GM23338 (cell line): Measurements from ENCODE around the gene ITGAV. TPM values are rescaled to one million over a fixed set of nuclear protein-coding genes. Genes with fewer than 3 reads are reported as not detected.

Experiments
- ATAC-seq: fragments of 200-7000 bp; cut with Tn5 transposase; 3 replicates; pipeline ENCODE4 v1.9.1; 2020
- DNase-seq: peaks from one replicate; pipeline ENCODE4 v3.0.0-alpha.2; 2015; ENCODE audit warnings: low spot score
- H2AFZ ChIP-seq: fragments of 200-600 bp; sonication (generic); 2 replicates; pipeline ENCODE4 v1.8.0; 2016; ENCODE audit warnings: antibody characterized with exemption, mild to moderate bottlenecking, moderate library complexity
- H3F3A ChIP-seq: fragments of 200-600 bp; sonication (generic); replicated peaks from 2 replicates; pipeline ENCODE4 v1.8.0; 2017; ENCODE audit warnings: antibody characterized with exemption, mixed run types, low read depth
- H3K27ac ChIP-seq: fragments of 200-600 bp; sonication (generic); 2 replicates; pipeline ENCODE4 v1.6.1; 2016; ENCODE audit warnings: low read depth
- H3K27me3 ChIP-seq: fragments of 200-600 bp; sonication (generic); 2 replicates; pipeline ENCODE4 v1.8.0; 2016; ENCODE audit warnings: mild to moderate bottlenecking, mixed run types, moderate library complexity; ENCODE audit not compliant: insufficient read depth
- H3K36me3 ChIP-seq: fragments of 200-600 bp; sonication (generic); 2 replicates; pipeline ENCODE4 v1.8.0; 2016; ENCODE audit warnings: mild to moderate bottlenecking; ENCODE audit not compliant: insufficient read depth
- H3K4me1 ChIP-seq: fragments of 200-600 bp; sonication (generic); 2 replicates; pipeline ENCODE4 v1.8.0; 2016; ENCODE audit warnings: mild to moderate bottlenecking, moderate library complexity; ENCODE audit not compliant: insufficient read depth
- H3K4me2 ChIP-seq: fragments of 200-600 bp; sonication (generic); 2 replicates; pipeline ENCODE4 v1.7.1; 2017; ENCODE audit warnings: mixed run types
- H3K4me3 ChIP-seq: fragments of 200-600 bp; sonication (generic); 2 replicates; pipeline ENCODE4 v1.6.1; 2016; ENCODE audit warnings: mixed run types
- H3K79me2 ChIP-seq: fragments of 200-600 bp; sonication (generic); replicated peaks from 2 replicates; pipeline ENCODE4 v1.8.0; 2017; ENCODE audit warnings: mild to moderate bottlenecking; ENCODE audit not compliant: insufficient read depth
- H3K9me2 ChIP-seq: fragments of 200-600 bp; sonication (generic); 2 replicates; pipeline ENCODE4 v1.8.0; 2017; ENCODE audit not compliant: insufficient read depth
- H4K20me1 ChIP-seq: fragments of 200-600 bp; sonication (generic); replicated peaks from 2 replicates; pipeline ENCODE4 v1.8.0; 2017; ENCODE audit warnings: mild to moderate bottlenecking; ENCODE audit not compliant: insufficient read depth
- H3K27ac Mint-ChIP-seq: 2 replicates; pipeline ENCODE4 v1.8.0; 2020; ENCODE audit warnings: inconsistent platforms, mild to moderate bottlenecking, moderate library complexity, mixed read lengths
- H3K27me3 Mint-ChIP-seq: 3 replicates; pipeline ENCODE4 v1.8.0; 2022; ENCODE audit warnings: low read depth, mild to moderate bottlenecking, moderate library complexity, mixed read lengths, inconsistent platforms; ENCODE audit not compliant: insufficient read depth, poor library complexity
- H3K36me3 Mint-ChIP-seq: 3 replicates; pipeline ENCODE4 v1.8.0; 2021; ENCODE audit warnings: low read depth, mild to moderate bottlenecking, inconsistent platforms, moderate library complexity, mixed read lengths
- H3K4me1 Mint-ChIP-seq: 3 replicates; pipeline ENCODE4 v1.8.0; 2020; ENCODE audit warnings: mild to moderate bottlenecking, inconsistent platforms, mixed read lengths
- H3K4me3 Mint-ChIP-seq: 3 replicates; pipeline ENCODE4 v1.8.0; 2021; ENCODE audit warnings: moderate library complexity, mild to moderate bottlenecking, inconsistent platforms, mixed read lengths
- H3K9me3 Mint-ChIP-seq: 3 replicates; pipeline ENCODE4 v1.8.0; 2020; ENCODE audit warnings: moderate library complexity, mild to moderate bottlenecking, inconsistent platforms, mixed read lengths
- CREB1 ChIP-seq: fragments of 250-450 bp; sonication (Bioruptor Pico); IDR thresholded peaks from 2 replicates; pipeline ENCODE4 v1.5.0; 2020; ENCODE audit warnings: low read depth, mild to moderate bottlenecking, moderate library complexity
- EZH2 ChIP-seq: fragments of 200-600 bp; sonication (generic); IDR thresholded peaks from one replicate; pipeline ENCODE4 v1.8.0; 2017; ENCODE audit warnings: antibody characterized with exemption, mild to moderate bottlenecking, low read depth; ENCODE audit not compliant: unreplicated experiment
- EZH2phosphoT487 ChIP-seq: fragments of 200-600 bp; sonication (generic); IDR thresholded peaks from one replicate; pipeline ENCODE4 v1.8.1; 2018; ENCODE audit warnings: antibody characterized with exemption; ENCODE audit not compliant: unreplicated experiment
- JUNB ChIP-seq: IDR thresholded peaks from one replicate; pipeline ENCODE4 v1.6.1; 2016; ENCODE audit warnings: antibody characterized with exemption; ENCODE audit not compliant: unreplicated experiment
- NANOG ChIP-seq: IDR thresholded peaks from 2 replicates; pipeline ENCODE4 v1.6.1; 2016; ENCODE audit warnings: antibody characterized with exemption, borderline replicate concordance
- POLR2AphosphoS5 ChIP-seq: IDR thresholded peaks from 2 replicates; pipeline ENCODE4 v1.6.1; 2016; ENCODE audit warnings: antibody characterized with exemption, low read depth
- STAT1 ChIP-seq: IDR thresholded peaks from one replicate; pipeline ENCODE4 v1.6.1; 2016; ENCODE audit warnings: antibody characterized with exemption; ENCODE audit not compliant: unreplicated experiment
- ZNF114 ChIP-seq: fragments of 250-450 bp; sonication (Bioruptor Pico); IDR thresholded peaks from 2 replicates; pipeline ENCODE4 v1.5.0; 2020; ENCODE audit warnings: mild to moderate bottlenecking, moderate library complexity
- ZNF331 ChIP-seq: fragments of 250-450 bp; sonication (Bioruptor Pico); IDR thresholded peaks from 2 replicates; pipeline ENCODE4 v1.5.0; 2020; ENCODE audit warnings: low read depth, mild to moderate bottlenecking, moderate library complexity
- polyA plus RNA-seq: library from polyadenylated mRNA; unstranded; fragments of >200 nt; fragmentation: Nextera tagmentation; extraction: Ambion mirVana; gene quantifications from 2 replicates; pipeline ENCODE4 v1.2.1, GENCODE V29; 2016
- total RNA-seq: library from RNA; depleted of rRNA; stranded (reverse); fragments of >200 nt; shearing (Covaris generic); gene quantifications from 2 replicates; pipeline ENCODE4 v1.2.3, GENCODE V29; 2014
- TF ChIP-seq, protein P1 (sequence below): IDR thresholded peaks from 2 replicates; pipeline ENCODE4 v1.6.1; 2016; ENCODE audit warnings: antibody characterized with exemption
- TF ChIP-seq, protein P2 (sequence below): IDR thresholded peaks from one replicate; pipeline ENCODE4 v1.6.1; 2018; ENCODE audit warnings: antibody characterized with exemption; ENCODE audit not compliant: unreplicated experiment
- TF ChIP-seq, protein P3 (sequence below), 2 experiments: fragments of 200-600 bp in 1 of 2; sonication (generic) in 1 of 2; conservative IDR thresholded peaks; 2 replicates each; pipeline versions ENCODE4 v1.5.1 to v1.6.1; 2016 to 2017; ENCODE audit warnings: antibody characterized with exemption in 2 of 2, low read depth in 2 of 2, mild to moderate bottlenecking in 2 of 2, moderate library complexity in 1 of 2
- TF ChIP-seq, protein P4 (sequence below): fragments of 250-450 bp; sonication (Bioruptor Pico); IDR thresholded peaks from 2 replicates; pipeline ENCODE4 v1.5.0; 2020; ENCODE audit warnings: mild to moderate bottlenecking, moderate library complexity

Gene ITGAV
- total and polyA plus RNA-seq, 2 experiments from 2014 or later: 9.1 to 56.5 TPM

DNA sequence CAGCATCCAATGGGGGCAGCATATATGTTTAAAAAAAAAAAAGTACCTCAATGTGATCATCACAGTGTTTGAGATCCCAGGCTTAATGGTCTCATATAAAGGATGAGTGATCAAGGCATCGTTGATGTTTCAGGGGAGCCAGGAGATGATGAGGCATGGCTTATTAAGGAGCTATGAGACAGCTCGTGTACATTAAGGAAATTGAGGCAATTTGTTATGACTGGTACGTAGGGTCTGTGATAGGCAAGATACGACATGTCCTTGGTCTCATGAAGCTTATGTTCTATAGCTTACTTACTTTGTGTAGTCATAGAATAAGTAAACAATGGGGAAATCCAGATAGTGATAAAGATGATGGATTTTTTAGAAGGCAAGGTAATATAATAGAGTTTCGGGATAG, 54.9 kb downstream of the ITGAV start:
- no peak overlapping the region for H3K4me3 Mint-ChIP-seq
- Histone ChIP-seq H3F3A (no peaks in the 10 kb centered on the region), H3K4me1 (no peaks in the 10 kb centered on the region), H3K4me3 (no peak overlapping the region), H4K20me1 (no peaks in the 10 kb centered on the region), H3K36me3 (no peaks in the 10 kb centered on the region; the same call in 1 of the 2 replicates), H3K27me3 (no peaks in the 10 kb centered on the region), H2AFZ (no peak overlapping the region), H3K9me2 (no peaks in the 10 kb centered on the region), H3K4me2 (no peak overlapping the region), H3K27ac (no peak overlapping the region), H3K79me2 (no peaks in the 10 kb centered on the region)
- DNase-seq (no peak), ATAC-seq (no peak)
- TF ChIP-seq, protein P1, sequence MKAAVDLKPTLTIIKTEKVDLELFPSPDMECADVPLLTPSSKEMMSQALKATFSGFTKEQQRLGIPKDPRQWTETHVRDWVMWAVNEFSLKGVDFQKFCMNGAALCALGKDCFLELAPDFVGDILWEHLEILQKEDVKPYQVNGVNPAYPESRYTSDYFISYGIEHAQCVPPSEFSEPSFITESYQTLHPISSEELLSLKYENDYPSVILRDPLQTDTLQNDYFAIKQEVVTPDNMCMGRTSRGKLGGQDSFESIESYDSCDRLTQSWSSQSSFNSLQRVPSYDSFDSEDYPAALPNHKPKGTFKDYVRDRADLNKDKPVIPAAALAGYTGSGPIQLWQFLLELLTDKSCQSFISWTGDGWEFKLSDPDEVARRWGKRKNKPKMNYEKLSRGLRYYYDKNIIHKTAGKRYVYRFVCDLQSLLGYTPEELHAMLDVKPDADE: no peak
- TF ChIP-seq, protein P2, sequence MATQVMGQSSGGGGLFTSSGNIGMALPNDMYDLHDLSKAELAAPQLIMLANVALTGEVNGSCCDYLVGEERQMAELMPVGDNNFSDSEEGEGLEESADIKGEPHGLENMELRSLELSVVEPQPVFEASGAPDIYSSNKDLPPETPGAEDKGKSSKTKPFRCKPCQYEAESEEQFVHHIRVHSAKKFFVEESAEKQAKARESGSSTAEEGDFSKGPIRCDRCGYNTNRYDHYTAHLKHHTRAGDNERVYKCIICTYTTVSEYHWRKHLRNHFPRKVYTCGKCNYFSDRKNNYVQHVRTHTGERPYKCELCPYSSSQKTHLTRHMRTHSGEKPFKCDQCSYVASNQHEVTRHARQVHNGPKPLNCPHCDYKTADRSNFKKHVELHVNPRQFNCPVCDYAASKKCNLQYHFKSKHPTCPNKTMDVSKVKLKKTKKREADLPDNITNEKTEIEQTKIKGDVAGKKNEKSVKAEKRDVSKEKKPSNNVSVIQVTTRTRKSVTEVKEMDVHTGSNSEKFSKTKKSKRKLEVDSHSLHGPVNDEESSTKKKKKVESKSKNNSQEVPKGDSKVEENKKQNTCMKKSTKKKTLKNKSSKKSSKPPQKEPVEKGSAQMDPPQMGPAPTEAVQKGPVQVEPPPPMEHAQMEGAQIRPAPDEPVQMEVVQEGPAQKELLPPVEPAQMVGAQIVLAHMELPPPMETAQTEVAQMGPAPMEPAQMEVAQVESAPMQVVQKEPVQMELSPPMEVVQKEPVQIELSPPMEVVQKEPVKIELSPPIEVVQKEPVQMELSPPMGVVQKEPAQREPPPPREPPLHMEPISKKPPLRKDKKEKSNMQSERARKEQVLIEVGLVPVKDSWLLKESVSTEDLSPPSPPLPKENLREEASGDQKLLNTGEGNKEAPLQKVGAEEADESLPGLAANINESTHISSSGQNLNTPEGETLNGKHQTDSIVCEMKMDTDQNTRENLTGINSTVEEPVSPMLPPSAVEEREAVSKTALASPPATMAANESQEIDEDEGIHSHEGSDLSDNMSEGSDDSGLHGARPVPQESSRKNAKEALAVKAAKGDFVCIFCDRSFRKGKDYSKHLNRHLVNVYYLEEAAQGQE: no peak
- TF ChIP-seq EZH2: no peak
- TF ChIP-seq STAT1: no peak
- TF ChIP-seq, protein P3, sequence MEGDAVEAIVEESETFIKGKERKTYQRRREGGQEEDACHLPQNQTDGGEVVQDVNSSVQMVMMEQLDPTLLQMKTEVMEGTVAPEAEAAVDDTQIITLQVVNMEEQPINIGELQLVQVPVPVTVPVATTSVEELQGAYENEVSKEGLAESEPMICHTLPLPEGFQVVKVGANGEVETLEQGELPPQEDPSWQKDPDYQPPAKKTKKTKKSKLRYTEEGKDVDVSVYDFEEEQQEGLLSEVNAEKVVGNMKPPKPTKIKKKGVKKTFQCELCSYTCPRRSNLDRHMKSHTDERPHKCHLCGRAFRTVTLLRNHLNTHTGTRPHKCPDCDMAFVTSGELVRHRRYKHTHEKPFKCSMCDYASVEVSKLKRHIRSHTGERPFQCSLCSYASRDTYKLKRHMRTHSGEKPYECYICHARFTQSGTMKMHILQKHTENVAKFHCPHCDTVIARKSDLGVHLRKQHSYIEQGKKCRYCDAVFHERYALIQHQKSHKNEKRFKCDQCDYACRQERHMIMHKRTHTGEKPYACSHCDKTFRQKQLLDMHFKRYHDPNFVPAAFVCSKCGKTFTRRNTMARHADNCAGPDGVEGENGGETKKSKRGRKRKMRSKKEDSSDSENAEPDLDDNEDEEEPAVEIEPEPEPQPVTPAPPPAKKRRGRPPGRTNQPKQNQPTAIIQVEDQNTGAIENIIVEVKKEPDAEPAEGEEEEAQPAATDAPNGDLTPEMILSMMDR (conservative IDR thresholded peaks at IDR 0.05; ENCODE audit: low read depth in 2 of 2): no peak
- no peak for TF ChIP-seq CREB1 (CRISPR knock-in tag)
- no peak for TF ChIP-seq JUNB
- TF ChIP-seq EZH2phosphoT487: no peak
- TF ChIP-seq NANOG: no peak
- no peak for TF ChIP-seq POLR2AphosphoS5
- TF ChIP-seq, protein P4, sequence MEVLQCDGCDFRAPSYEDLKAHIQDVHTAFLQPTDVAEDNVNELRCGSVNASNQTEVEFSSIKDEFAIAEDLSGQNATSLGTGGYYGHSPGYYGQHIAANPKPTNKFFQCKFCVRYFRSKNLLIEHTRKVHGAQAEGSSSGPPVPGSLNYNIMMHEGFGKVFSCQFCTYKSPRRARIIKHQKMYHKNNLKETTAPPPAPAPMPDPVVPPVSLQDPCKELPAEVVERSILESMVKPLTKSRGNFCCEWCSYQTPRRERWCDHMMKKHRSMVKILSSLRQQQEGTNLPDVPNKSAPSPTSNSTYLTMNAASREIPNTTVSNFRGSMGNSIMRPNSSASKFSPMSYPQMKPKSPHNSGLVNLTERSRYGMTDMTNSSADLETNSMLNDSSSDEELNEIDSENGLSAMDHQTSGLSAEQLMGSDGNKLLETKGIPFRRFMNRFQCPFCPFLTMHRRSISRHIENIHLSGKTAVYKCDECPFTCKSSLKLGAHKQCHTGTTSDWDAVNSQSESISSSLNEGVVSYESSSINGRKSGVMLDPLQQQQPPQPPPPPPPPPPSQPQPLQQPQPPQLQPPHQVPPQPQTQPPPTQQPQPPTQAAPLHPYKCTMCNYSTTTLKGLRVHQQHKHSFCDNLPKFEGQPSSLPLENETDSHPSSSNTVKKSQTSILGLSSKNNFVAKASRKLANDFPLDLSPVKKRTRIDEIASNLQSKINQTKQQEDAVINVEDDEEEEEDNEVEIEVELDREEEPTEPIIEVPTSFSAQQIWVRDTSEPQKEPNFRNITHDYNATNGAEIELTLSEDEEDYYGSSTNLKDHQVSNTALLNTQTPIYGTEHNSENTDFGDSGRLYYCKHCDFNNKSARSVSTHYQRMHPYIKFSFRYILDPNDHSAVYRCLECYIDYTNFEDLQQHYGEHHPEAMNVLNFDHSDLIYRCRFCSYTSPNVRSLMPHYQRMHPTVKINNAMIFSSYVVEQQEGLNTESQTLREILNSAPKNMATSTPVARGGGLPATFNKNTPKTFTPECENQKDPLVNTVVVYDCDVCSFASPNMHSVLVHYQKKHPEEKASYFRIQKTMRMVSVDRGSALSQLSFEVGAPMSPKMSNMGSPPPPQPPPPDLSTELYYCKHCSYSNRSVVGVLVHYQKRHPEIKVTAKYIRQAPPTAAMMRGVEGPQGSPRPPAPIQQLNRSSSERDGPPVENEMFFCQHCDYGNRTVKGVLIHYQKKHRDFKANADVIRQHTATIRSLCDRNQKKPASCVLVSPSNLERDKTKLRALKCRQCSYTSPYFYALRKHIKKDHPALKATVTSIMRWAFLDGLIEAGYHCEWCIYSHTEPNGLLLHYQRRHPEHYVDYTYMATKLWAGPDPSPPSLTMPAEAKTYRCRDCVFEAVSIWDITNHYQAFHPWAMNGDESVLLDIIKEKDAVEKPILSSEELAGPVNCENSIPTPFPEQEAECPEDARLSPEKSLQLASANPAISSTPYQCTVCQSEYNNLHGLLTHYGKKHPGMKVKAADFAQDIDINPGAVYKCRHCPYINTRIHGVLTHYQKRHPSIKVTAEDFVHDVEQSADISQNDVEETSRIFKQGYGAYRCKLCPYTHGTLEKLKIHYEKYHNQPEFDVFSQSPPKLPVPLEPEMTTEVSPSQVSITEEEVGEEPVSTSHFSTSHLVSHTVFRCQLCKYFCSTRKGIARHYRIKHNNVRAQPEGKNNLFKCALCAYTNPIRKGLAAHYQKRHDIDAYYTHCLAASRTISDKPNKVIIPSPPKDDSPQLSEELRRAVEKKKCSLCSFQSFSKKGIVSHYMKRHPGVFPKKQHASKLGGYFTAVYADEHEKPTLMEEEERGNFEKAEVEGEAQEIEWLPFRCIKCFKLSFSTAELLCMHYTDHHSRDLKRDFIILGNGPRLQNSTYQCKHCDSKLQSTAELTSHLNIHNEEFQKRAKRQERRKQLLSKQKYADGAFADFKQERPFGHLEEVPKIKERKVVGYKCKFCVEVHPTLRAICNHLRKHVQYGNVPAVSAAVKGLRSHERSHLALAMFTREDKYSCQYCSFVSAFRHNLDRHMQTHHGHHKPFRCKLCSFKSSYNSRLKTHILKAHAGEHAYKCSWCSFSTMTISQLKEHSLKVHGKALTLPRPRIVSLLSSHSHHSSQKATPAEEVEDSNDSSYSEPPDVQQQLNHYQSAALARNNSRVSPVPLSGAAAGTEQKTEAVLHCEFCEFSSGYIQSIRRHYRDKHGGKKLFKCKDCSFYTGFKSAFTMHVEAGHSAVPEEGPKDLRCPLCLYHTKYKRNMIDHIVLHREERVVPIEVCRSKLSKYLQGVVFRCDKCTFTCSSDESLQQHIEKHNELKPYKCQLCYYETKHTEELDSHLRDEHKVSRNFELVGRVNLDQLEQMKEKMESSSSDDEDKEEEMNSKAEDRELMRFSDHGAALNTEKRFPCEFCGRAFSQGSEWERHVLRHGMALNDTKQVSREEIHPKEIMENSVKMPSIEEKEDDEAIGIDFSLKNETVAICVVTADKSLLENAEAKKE (CRISPR knock-in tag): no peak
- no peak for TF ChIP-seq ZNF114 (CRISPR knock-in tag)
- TF ChIP-seq ZNF331 (CRISPR knock-in tag): no peak
- H3K27ac Mint-ChIP-seq: no peak overlapping the region
- no peaks in the 10 kb centered on the region for H3K9me3 Mint-ChIP-seq
- H3K36me3 Mint-ChIP-seq: peaks cover 12% of the 10 kb centered on the region
- peaks cover 9% of the 10 kb centered on the region; the same call in 2 of the 3 replicates for H3K4me1 Mint-ChIP-seq
- no peaks in the 10 kb centered on the region for H3K27me3 Mint-ChIP-seq
